Activated CD4-positive, CD25-positive, alpha-beta regulatory T cell treated with anti-CD3 and anti-CD28 coated beads, Interleukin-2, amount 50 U/mL, for 72 hours (primary cell): ENCODE data around the gene HOXA5.

Source experiments
- DNase-seq: peaks from one replicate; pipeline ENCODE4 v3.0.0; 2021

The HOXA5 gene

DNA sequence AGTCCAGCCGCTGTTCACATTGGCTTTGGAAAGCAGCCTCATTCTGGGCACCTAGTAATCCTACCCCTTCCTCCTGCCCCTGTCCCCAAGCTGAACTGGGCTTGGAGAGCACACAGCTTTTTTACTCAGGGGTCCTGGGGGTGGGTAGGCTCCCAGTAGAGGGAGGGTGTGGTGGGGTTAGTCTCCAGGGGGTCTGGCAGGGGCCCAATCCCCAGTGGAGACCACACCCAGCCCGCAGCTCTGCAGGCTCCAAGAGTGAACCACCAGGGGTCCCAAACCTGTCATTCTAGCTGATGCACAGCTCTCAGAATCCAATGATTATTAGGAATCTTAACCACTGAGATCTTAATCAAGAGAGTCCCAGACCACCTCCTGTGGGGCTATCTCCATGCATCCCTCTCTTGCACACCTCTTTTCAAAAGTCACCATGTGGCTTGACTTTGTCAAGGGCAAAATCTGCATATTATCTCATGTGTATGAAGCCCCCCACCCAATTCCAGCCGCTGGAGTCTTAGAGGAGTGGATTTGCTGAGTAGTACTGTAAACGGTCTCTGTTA is 38.9 kb upstream of the HOXA5 start:
- no peak for DNase-seq

DNA sequence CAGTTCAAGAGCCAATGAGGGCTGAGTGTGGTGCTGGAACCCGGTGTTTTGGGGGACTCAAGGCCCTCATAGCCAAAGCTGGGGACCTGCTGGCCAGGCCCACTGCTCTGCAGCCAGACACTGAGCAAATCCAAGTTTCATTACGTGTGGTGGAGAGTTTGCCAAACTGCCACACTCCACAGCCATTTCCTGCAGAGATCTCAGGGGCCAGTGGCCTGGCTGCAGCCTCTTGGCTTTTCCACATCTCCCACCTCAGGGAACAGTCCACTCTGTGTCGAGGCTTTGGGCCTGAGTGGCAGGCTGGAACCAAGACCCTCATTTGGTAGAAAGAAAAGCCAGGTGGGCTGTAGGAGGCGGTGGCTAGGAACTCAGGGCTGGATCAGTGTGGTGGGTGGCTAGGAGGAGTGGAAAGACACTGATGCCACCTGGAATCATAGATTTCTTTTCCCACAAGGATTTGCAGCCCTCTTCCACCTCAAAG is 38.4 kb upstream of the HOXA5 start:
- no peak for DNase-seq

DNA sequence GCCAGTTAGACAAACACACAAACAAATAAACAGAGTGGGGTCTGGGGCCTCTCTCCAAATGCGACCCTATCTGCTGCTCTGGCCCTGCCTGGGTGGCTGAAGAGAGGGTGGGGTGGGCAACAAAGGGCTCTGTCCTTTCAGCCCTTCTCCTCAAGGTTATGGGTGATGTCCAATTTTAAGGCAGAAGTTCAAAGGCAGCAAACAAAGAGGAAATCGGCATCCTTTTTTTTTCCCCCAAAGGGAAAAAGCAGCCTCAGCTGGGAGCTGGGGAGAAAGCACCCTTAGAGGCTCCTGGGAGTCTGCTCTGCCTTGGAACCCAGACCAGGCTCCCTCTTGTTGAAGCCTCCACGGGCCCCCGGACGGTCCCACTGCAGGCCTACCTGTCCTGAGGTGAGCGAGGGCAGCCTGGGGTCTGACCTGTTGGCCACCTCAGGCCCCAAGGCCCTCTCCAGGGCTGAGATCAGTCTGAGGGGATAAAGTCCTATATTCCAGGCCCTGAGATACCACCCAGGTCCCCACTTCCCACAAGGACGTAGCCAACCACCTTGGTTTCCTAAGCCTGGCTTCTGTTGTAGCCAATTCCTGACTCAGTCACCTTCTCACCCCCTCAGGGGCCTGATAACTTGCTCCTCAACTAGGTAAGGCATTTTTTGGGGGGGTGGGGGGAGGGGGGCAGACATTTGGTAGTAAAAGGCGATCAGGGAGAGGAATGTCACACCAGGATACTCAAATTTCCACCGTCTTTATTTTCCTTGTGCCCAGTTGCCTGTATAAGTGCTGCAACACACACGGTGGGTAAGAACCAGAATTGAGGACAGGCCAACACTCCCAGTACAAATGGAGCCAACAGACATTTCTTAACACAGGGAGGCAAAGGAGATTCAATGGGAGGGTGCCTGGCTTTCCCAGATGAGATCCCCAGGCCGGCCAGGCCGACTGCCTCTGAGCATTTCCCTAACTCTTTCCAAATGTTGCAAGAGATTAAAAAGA is 37.2 kb upstream of the HOXA5 start:
- DNase-seq = no peak

DNA sequence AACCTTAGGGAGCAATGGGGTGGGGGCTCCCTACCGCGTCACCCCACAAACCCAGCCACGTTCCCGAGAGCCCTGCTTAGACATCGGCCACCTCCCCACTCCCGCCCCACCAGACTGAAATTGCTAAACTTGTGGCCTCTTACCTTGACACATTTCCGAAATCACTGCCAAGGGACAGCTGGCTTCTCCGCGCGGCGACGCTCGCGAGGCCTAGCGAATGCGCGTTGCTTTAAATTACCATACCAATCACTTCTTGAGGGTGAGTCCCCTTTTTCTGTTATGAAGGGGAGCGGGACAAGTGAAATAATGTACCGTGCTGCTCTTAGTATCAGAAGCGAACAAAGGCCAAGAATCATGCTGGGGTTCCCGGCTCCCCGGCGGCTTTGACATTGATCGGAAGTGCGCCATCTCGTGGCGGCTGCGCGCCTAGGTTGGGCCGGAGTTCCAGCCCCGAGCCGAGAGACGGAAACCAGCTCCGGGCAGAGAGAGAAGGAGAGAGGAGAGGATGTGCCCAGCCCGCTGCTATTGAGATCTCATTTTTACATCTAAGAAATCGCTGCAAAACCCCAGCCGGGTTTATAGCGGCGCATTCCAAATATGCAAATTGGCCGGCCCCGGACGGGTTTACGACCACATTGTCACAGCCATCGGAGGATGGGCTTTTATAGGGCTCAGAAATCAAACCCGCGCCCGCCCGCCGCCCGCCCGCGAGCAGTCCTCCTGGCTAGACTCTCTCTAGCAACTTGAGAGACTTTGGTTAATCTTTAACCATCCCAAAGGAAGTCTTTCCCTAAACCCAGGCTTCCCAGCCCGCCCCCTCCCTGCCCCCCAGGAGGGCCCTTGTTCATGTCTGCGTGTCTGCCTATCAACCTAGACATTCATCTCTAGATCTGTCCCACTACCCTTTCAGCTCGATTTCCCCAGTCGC is 36.3 kb upstream of the HOXA5 start:
- DNase-seq = peak; percentile 75

DNA sequence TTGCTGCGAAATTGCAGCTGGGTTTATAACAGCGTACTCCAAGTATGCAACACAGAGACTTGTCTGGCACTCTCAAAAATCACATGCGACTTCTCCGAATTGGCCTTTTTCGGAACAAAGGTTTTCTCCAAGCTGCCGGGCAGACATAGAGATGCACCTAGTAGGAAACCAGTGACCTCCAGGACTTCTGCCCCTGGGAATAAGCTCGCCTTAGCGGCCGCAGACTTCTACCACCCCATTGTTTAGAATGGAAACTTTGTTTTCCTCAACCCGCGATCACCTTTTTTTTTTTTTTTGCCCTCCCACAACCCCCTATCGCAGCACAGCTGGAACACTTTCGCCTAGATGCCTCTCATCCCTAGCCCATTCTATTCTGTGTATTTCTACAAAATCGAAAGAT is 35.5 kb upstream of the HOXA5 start:
- DNase-seq = no peak

DNA sequence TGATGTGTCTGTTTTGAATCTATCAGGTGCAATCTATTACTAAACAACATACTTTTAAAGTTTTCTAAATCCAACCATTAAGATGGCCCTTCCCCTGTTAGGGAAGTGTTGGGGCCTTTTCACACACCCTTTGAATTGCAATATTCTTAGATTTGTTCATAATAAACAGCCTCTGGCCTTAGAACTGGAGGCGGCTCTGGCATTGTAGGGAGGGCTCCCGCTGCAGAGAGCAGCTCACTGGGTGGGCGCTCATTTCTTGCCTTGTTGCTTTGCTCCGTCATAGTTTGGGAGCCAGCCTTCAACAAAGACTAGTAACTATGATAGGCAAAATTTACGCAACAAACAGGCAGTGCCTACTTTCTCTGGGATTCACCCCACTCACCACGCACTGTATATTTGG is 34.9 kb upstream of the HOXA5 start:
- no peak for DNase-seq

DNA sequence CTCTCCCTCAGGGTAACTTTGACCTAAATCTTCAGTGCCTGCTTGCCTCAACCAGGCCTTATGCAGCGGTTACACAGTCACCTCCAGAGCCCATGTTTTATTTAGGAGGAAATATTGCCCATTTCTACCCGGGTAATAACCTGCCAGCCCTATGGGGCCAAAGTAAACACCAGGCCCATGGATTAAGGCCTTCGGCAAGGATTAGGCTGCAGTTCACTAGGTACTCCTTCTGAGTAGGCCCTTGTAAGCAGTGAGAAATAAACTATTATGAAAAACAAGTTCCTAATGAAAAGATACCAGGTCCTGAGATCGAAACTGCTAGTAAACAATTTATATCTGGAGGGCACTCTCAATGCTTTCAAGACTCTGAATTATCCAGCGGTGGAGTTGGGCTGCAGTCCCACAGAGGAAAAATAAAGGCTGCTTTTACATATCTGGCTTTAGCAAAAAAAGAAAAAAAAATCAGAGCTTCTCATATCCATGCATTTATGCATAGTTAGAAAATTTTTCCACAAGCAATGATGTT is 34.4 kb upstream of the HOXA5 start:
- DNase-seq = no peak

DNA sequence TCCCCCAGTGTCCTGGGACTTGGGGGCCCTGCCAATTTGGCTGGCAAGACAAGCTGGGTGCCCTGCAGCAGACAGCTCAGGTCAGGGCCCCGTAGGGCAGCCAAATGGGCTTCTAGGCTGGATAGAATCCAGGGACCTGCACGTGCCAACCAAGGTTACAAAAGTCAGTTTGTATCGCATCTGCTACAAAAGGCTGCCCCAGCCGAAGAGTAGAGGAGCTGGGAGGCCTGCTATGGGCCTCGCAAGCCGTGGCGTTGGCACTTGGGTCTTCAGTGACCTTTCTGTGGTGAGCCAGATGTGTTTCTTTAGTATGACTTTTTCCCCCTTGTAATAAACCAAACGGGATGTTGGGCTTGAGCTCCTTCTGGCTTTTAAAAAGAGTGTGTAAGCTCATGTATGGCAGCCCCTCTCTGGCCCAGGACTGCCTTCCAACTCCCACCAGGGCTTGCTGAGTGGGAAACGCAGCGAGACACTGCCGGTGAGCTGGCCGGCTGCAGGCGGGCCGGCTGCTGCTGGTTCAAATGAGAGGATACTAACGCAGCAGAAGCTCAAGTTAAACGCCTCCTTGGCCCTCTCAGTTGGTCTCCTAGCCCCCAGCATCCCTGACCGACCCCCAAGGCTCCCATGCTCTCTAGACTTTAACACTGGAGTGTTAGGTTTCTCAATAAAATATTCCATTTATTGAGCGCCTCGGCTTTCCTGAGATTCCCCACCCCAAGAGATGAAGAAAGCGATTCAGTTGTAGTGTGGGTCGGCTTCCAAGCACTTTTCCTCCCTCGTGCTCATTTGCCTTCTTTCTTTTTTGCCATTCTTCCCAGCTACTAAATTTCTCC is 33.7 kb upstream of the HOXA5 start:
- DNase-seq = no peak

DNA sequence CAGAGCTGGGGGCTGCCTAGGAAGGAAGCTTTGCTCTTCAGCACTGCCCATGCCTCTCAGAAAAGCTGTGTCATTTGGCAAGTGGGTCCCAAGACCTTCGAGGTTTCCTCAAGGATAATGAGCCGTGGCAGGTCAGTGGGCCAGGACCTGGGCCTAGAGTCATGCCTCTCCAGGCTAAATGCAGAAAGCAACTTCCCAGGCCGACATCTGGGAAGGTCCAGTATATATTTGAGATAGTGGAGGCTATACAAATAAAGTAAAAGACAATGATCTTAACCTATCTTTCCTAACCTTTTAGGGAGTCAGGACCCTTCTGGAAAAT is 33.0 kb upstream of the HOXA5 start:
- DNase-seq = no peak

DNA sequence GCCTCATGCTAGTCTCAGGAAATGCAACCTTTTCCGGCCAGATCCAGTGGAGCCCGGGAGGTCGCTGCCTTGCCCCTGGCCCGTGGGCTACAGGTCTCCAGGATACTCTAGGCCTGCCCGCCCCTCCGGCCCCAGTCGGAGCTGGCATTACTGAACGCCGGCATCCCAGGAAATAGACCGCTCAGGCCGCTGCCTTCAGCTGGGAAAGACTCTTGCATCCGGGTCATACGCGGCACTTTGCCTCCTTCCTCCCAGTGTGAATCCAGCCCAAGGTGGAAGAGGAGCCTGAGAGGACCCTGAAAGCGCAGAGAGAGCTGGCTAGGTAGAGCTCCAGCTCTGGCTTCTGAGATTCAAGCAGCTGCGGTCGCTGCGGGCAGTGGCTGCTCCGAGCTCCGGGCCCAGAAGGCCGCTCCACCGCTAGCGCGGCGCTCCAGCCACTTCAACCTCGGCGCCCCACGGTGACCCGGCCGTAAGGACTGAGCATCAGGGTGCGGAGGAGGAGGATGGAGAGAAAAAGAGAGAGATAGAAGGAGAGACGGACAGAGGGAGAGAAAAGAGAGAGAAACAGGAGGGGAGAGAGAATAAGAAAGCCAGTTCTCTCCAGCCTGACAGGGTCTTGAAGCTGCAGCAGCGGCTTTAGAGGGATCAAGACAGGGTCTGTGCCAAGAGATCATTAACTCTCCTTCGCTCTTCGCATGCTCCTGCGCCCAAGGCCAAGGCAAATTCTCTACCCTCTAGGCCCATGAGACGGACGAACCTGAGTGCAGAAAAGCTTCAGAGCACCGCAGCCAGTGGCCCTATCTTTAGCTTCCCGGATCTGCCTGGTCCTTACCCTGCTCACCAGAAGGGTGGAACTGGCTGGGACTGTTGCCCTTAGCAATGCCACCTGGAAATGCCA is 32.4 kb upstream of the HOXA5 start:
- no peak for DNase-seq

DNA sequence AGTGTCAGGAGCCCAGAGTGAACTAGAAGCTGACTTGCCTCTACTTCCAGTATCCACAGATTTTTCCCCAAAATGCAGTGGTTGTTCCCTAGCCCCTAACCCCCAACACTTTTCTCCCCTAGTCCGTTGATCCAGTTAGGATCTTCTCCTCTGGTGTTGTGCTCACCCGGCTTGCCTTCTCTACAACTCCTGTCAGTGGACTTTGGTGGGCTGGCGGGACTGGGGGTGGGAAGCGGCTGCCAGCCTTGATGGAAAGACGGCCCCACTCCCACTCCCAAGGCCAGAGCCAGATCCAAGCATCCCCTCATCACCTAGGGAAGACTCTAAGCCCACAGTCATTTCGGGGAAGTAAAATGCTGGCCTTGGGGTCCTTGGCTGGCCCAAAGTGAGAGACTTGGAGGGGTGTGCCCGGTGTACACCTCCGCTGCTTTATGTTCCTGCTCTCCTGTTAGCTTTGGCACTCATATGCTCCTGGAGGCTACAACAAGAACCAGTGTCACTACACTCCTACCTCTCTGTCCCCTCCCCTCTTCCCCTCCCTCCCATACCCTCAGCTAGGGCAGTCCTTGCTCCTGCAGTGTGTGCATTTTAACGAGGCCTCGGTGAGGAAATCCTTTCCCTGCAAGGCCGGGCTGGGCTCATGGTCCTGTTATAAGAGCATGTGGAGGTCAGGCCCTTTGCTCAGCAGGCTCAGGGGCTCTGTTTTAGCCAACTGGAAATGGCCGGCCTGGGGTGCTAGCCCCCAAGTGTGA is 31.6 kb upstream of the HOXA5 start:
- no peak for DNase-seq

DNA sequence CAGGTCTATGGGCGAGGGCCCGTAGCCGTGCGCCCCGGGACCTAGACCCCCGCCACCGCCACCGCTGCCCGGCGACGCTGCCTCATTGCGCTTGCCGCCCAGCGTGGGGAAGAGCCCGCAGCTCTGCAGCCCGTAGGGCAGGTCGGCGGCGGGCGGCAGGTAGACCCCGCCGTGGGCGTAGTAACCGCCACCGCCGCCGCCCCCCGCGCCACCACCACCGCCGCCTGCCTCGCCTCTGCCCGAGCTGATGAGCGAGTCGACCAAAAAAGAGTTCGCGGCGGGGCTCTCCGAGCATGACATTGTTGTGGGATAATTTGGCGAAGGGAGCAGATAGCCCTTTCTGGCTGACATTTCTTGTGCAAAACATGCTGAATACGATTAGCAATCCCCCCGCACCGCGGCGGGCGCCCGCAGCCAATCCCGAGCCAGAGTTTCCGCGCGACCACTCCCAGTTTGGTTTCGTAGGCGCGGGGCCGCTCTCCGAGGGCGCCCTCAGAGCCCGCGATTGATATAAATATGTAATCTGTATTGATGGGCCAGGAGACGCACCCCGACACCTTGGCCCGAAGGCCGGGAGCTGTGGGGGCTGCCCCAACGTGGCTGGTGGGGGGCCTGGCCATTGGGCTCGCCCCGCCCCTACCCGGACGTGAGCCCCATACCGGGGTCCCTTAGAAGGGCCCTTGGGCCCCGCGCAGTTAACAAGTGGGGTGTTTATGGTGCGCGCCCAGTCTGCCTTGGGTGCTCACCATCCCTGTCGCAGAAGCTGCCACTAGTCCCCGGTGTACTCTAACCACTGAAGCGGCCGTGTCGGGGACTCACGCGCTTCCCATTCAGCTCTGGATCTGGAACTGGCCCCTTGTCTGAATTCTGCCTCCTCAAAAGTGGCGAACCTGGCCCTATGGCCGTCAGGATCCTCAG is 30.7 kb upstream of the HOXA5 start, which contains the start of gene HOXA10:
Gene HOXA10 (minus strand): TSS at position 365 of the 918 bp plus-strand sequence. CDS start 14 bp downstream, at position 351.
- DNase-seq = no peak

DNA sequence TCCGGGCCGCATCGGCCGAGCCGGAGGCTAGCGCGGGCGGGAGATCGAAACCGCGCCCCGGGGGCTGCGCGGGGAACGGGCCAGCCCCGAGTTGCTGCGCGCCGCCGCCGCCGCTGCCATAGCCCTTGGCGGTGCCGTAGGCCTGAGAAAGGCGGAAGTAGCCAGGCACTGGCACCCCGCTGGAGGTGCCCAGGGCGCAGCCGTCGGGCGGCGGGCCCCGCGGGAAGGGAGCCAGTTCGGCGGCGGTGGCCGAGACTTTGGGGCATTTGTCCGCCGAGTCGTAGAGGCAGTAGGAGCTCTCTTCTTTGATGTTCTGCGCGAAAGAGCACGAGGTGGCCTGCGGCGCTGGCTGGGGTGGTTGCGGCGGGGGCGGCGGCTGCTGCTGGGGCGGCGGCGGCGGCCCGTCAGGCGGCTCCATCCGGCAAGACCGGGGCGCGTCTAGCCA is 30.1 kb upstream of the HOXA5 start:
- DNase-seq = no peak

DNA sequence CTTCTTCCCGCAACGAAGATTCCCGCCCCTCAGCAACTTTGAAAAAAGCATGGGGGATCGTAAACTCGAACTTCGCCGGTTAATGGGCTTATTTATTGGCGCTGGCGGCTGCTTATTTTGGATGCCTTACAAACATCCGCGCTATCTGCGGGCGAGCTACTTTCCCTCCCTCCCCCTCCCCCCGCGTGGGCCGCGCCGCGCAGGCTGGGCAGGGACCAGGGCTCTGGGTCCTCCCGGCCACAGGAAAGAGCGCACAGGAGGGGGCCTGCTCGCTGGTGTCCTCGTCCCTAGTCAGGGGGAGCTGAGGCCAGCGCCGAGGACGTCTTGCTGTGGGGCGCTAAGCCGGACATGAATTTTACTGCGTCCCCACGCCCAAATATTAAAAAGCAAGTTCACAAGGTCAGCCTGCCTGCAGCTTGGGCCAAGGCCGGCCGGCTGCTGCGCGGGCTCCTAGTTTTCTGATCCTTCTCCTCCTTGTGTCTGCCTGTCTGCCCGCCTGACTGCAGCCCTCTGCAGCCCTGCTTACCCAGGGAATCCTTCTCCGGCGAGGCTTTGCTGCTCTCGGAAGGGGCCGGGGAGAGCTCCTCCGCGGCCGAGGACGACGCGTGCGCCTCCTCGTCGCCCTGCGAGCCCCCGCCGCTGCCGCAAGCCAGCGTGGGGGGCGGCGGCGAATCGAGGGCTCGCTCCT is 29.5 kb upstream of the HOXA5 start:
- DNase-seq = peak; percentile 45

DNA sequence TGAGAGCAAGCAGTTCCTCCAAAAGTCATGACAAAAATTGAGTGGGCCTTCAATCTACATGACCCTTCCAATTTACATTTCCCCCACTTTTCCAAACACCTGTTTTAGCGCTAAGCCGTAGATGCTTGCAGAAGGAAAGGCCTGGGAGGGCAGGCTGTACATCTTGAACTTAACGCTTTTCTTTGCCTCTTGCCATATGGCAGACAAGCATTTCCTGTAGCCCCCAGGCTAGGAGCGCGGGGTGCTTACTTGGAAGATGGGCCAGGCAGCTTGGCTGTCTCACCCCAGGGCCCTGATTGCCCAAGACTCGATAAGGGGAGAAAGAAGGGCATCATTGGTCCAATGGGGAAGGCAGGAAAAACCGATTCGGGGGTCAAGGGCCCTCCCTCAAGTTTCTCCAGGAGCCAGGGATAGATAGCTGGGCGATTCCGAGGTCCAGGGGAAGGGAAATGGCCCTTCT is 28.9 kb upstream of the HOXA5 start:
- DNase-seq = no peak

DNA sequence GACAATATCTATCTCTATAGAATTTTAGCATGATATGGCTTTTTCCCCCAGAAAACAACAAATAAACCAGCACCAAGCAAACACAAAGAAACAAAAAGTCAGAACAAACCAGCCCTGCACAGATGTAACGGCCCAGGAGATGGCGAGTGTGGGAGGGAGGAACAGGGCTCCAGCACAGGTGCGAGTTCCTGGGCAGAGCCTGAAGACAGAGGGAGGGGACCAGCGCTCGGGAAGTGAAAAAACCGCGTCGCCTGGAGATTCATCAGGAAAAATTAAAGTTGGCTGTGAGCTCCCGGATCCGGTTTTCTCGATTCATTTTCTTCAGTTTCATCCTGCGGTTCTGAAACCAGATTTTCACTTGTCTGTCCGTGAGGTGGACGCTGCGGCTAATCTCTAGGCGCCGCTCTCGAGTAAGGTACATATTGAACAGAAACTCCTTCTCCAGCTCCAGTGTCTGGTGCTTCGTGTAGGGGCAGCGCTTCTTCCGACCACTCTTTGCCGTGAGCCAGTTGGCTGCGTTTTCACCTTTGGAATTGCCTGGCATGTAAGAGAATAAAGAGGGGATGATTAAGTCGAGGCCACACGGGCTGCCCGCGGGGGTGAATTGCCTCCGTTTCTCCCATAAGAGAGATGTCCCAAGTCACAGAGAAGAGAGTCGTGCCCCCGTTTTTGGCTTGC is 28.3 kb upstream of the HOXA5 start:
- peak; percentile 29 for DNase-seq

DNA sequence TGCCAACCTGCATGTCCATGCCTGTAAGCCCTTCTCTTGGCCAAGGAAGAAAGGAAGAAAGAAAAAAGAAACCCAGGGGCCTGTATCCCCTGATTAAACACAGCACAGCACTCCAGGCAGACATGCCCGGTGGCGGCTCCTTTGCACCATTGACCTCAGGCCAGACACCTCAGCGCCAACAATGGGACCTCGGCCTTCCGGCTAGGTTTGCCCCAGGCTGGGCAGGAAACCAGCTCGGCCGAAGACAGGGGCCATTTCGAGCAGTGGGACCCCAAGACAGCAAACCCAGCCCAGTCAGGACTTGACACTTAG is 27.8 kb upstream of the HOXA5 start:
- no peak for DNase-seq
